ENCODE measurements around the gene ADAMTS17.

ADAMTS17 gene

DNA sequence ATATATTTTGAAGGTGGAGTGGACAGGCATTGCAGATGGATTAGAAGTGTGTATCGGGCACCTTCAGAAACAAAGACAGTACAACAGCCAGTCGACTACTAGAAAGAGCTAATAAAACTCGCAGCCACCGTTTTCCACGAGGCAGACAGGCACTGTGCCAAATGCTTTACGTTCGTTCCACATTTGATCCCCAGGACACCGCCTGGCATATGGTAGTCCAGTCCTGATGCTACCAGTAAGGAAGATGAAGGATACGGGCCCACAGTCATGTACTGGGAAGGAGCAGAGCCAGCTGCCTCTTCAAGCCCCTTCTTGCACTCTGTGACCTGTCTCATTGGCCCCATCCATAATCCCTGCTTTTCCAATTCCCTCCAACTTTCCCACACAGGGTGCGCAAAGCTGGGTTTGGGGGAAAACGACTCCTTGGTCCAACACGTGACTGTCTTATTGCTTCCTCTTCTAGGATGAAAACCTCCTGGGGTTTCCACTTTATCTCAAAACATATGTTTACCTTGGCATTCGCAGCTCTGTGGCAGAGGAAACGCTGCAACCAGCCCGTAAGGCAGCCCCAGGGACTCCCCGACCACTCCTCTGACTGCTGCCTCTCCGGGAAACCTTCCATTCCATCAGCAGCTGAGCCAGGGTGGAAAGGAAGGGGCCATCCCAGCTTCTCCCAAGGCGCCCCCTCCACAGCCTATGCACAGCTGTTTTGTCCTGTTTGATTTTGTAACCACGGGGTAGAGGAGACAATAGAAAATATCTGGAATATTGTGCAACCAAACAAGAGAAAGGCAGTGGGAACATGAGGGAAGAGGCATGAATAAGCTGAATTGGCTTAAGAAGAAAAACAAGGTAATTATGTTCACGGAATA, 107.4 kb downstream of the ADAMTS17 start:
- TF ChIP-seq, protein P1, sequence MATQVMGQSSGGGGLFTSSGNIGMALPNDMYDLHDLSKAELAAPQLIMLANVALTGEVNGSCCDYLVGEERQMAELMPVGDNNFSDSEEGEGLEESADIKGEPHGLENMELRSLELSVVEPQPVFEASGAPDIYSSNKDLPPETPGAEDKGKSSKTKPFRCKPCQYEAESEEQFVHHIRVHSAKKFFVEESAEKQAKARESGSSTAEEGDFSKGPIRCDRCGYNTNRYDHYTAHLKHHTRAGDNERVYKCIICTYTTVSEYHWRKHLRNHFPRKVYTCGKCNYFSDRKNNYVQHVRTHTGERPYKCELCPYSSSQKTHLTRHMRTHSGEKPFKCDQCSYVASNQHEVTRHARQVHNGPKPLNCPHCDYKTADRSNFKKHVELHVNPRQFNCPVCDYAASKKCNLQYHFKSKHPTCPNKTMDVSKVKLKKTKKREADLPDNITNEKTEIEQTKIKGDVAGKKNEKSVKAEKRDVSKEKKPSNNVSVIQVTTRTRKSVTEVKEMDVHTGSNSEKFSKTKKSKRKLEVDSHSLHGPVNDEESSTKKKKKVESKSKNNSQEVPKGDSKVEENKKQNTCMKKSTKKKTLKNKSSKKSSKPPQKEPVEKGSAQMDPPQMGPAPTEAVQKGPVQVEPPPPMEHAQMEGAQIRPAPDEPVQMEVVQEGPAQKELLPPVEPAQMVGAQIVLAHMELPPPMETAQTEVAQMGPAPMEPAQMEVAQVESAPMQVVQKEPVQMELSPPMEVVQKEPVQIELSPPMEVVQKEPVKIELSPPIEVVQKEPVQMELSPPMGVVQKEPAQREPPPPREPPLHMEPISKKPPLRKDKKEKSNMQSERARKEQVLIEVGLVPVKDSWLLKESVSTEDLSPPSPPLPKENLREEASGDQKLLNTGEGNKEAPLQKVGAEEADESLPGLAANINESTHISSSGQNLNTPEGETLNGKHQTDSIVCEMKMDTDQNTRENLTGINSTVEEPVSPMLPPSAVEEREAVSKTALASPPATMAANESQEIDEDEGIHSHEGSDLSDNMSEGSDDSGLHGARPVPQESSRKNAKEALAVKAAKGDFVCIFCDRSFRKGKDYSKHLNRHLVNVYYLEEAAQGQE (IDR thresholded peaks at IDR 0.05; ENCODE audit: low read depth): no peak
- TF ChIP-seq TAF1 (IDR thresholded peaks at IDR 0.05; ENCODE audit: low read depth): no peak
- no peak for TF ChIP-seq CREB1 (IDR thresholded peaks at IDR 0.05; ENCODE audit: low read depth)
- no peak for TF ChIP-seq EP300 (IDR thresholded peaks at IDR 0.05; ENCODE audit: borderline replicate concordance)
- TF ChIP-seq, protein P2, sequence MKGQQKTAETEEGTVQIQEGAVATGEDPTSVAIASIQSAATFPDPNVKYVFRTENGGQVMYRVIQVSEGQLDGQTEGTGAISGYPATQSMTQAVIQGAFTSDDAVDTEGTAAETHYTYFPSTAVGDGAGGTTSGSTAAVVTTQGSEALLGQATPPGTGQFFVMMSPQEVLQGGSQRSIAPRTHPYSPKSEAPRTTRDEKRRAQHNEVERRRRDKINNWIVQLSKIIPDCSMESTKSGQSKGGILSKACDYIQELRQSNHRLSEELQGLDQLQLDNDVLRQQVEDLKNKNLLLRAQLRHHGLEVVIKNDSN (IDR thresholded peaks at IDR 0.05): no peak

DNA sequence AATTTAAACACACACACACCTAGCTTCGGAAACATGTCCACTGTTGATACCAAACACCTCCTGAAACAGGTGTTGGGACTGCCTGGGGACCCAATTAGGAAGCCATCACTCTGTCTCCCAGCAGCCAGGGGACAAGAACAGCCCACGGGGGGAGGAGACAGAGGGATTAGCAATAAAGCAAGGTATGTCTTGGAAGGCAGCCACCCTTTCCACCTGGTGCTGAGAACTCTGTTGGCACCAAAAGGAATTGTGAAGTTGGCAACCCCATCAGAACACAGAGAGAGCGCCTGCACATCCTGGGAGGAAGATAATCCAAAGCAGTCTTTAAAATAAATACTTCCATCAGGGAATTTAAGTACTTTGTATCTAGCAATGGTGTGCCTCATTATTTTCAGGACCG, 111.0 kb downstream of the ADAMTS17 start:
- TF ChIP-seq CREB1 (IDR thresholded peaks at IDR 0.05; ENCODE audit: low read depth): no peak
- TF ChIP-seq NFIC (IDR thresholded peaks at IDR 0.05): no peak
- TF ChIP-seq TEAD4 (IDR thresholded peaks at IDR 0.05): no peak
- no peak for TF ChIP-seq EGR1 (IDR thresholded peaks at IDR 0.05)
- no peak for TF ChIP-seq RAD21 (IDR thresholded peaks at IDR 0.05; ENCODE audit: low read depth)
- no peak for TF ChIP-seq YY1 (IDR thresholded peaks at IDR 0.05; ENCODE audit: low read depth)
- TF ChIP-seq TCF12 (IDR thresholded peaks at IDR 0.05; ENCODE audit: low read depth): no peak
- TF ChIP-seq, protein P1 (IDR thresholded peaks at IDR 0.05; ENCODE audit: low read depth): no peak

DNA sequence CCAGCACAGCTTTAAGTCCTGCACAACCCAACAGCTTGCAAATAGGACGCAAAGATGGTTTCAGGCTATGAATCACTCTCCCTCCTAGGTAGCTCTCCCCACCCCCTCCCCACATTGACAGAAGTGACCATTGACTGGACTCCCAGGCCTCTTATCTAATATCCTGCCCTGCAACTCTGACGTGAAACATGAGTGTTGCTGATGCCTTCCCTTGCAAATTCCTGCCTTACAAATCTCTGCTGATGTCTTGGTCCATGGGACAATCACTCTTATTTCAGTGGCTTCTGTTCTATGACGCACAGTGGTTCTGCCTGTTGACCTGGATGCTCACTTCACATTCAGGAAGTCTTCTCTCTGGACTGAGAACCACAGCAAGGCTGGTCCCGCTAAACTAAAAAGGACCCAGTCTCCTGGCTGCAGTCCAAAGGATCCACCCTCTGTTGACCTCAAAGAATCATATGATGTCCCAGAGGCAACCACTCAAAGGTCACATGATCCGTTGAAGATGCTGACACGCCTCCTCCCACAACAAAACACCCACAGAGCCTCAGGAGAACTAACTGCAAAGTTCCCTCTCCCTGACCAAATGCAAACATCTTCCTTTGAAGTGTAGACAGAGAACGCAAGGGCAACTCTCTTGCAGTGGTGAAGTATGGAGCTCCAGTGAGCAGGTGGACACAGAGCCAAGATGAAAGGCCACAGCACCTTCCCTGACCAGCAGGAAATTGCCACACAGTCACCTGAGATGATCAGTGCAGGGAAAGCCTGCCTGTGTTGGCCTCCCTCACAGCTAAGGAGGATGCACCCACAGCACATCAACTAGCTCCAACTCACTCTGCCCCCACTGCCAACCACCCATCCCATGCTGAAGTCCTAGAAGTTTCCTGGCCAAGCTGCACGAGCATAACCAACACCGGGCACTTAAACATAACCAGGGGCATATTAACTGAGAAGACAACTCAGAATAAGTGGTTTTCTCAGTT, 112.3 kb downstream of the ADAMTS17 start:
- no peak for TF ChIP-seq YY1 (IDR thresholded peaks at IDR 0.05; ENCODE audit: low read depth)
- TF ChIP-seq TEAD4 (IDR thresholded peaks at IDR 0.05): no peak
- TF ChIP-seq, protein P2 (IDR thresholded peaks at IDR 0.05): no peak
- TF ChIP-seq RAD21 (IDR thresholded peaks at IDR 0.05; ENCODE audit: low read depth): no peak
- TF ChIP-seq, protein P1 (IDR thresholded peaks at IDR 0.05; ENCODE audit: low read depth): no peak
- no peak for TF ChIP-seq CREB1 (IDR thresholded peaks at IDR 0.05; ENCODE audit: low read depth)
- TF ChIP-seq EP300 (IDR thresholded peaks at IDR 0.05; ENCODE audit: borderline replicate concordance): no peak
- TF ChIP-seq EGR1 (IDR thresholded peaks at IDR 0.05): no peak
- TF ChIP-seq, protein P3, sequence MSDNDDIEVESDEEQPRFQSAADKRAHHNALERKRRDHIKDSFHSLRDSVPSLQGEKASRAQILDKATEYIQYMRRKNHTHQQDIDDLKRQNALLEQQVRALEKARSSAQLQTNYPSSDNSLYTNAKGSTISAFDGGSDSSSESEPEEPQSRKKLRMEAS (IDR thresholded peaks at IDR 0.05): no peak
- no peak for TF ChIP-seq ZBTB7A (IDR thresholded peaks at IDR 0.05; ENCODE audit: low read depth)
- TF ChIP-seq NFIC (IDR thresholded peaks at IDR 0.05): no peak
- TF ChIP-seq FOXM1 (IDR thresholded peaks at IDR 0.05; ENCODE audit: borderline replicate concordance, low read depth): no peak
- TF ChIP-seq TAF1 (IDR thresholded peaks at IDR 0.05; ENCODE audit: low read depth): no peak

DNA sequence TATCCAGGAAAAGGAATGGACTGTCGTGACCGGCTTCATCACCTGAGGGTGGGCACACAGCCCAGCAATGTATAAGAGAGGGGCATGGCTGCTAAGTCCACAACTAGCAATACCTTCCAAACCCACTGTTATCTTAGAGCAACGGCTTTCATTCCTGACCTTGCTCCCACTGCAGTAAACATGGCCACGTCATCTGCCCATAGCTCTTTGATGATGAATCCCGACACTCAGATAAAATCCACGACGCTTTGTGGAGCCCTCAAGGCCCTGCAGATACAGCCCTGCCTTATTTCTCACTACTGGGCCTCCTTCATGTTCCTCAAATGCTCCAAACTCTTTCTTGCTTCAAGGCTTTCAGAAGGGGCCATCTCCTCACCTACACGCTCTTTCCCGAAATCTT, 114.0 kb downstream of the ADAMTS17 start:
- no peak for TF ChIP-seq TAF1 (IDR thresholded peaks at IDR 0.05; ENCODE audit: low read depth)
- TF ChIP-seq CEBPB (IDR thresholded peaks at IDR 0.05): no peak

Measured in Ishikawa (cell line).